IPS-15b (cell line): ENCODE data around the gene ACER2.

Experiments used
- H3K27me3 ChIP-seq: one replicate; pipeline ENCODE4 v1.6.1; 2013; ENCODE audit warnings: low read length; ENCODE audit not compliant: control insufficient read depth, insufficient read depth
- H3K36me3 ChIP-seq: one replicate; pipeline ENCODE4 v1.6.1; 2013; ENCODE audit warnings: low read length; ENCODE audit not compliant: control insufficient read depth, insufficient read depth
- H3K4me1 ChIP-seq: one replicate; pipeline ENCODE4 v1.6.1; 2013; ENCODE audit warnings: mild to moderate bottlenecking, low read length; ENCODE audit not compliant: control insufficient read depth, insufficient read depth
- H3K4me3 ChIP-seq: one replicate; pipeline ENCODE4 v1.5.1; 2013; ENCODE audit warnings: low read depth, low read length
- H3K9ac ChIP-seq: one replicate; pipeline ENCODE4 v1.6.1; 2013; ENCODE audit warnings: low read depth, mild to moderate bottlenecking, low read length
- H3K9me3 ChIP-seq: one replicate; pipeline ENCODE4 v1.6.1; 2013; ENCODE audit warnings: mild to moderate bottlenecking, low read length; ENCODE audit not compliant: control insufficient read depth, insufficient read depth

ACER2 gene

GRCh38 chr9:19408693-19409400 is at the start of gene ACER2:
Gene ACER2, plus strand, starts transcription at chr9:19409009. Its CDS starts 76 bp downstream, at chr9:19409085.
- Histone ChIP-seq H3K4me3 (peak within 1 kb of the TSS; percentile 89), H3K27me3 (peaks cover 10% of the 10 kb centered on the region), H3K9ac (peak within 1 kb of the TSS; percentile 65), H3K36me3 (peaks cover 3% of the 10 kb centered on the region), H3K9me3 (no peaks in the 10 kb centered on the region), H3K4me1 (peaks cover 8% of the 10 kb centered on the region)

- Histone ChIP-seq H3K27me3 (no peaks in the 10 kb centered on the region), H3K4me1 (no peaks in the 10 kb centered on the region), H3K4me3 (no peak overlapping the region), H3K9ac (no peak overlapping the region), H3K9me3 (no peaks in the 10 kb centered on the region), H3K36me3 (no peaks in the 10 kb centered on the region)
Measured at GRCh38 chr9:19369107-19369506, 39.7 kb upstream of the ACER2 start.

- no peaks in the 10 kb centered on the region for H3K27me3 ChIP-seq
- peaks cover 17% of the 10 kb centered on the region for H3K36me3 ChIP-seq
- peaks cover 1% of the 10 kb centered on the region for H3K4me1 ChIP-seq
- H3K4me3 ChIP-seq: no peak overlapping the region
- H3K9me3 ChIP-seq: no peaks in the 10 kb centered on the region
- H3K9ac ChIP-seq: no peak overlapping the region
Measured at GRCh38 chr9:19371942-19372341, 36.9 kb upstream of the ACER2 start.

GRCh38 chr9:19372567-19372966 is 36.2 kb upstream of the ACER2 start:
- H3K4me3 ChIP-seq: no peak overlapping the region
- H3K9ac ChIP-seq: no peak overlapping the region
- H3K36me3 ChIP-seq: peaks cover 24% of the 10 kb centered on the region
- no peaks in the 10 kb centered on the region for H3K27me3 ChIP-seq
- H3K9me3 ChIP-seq: no peaks in the 10 kb centered on the region
- peaks cover 3% of the 10 kb centered on the region for H3K4me1 ChIP-seq

GRCh38 chr9:19373527-19373926 is 35.3 kb upstream of the ACER2 start:
- Histone ChIP-seq H3K36me3 (peaks cover 32% of the 10 kb centered on the region), H3K4me1 (peaks cover 3% of the 10 kb centered on the region), H3K9ac (no peak overlapping the region), H3K27me3 (no peaks in the 10 kb centered on the region), H3K4me3 (no peak overlapping the region), H3K9me3 (no peaks in the 10 kb centered on the region)

DNA sequence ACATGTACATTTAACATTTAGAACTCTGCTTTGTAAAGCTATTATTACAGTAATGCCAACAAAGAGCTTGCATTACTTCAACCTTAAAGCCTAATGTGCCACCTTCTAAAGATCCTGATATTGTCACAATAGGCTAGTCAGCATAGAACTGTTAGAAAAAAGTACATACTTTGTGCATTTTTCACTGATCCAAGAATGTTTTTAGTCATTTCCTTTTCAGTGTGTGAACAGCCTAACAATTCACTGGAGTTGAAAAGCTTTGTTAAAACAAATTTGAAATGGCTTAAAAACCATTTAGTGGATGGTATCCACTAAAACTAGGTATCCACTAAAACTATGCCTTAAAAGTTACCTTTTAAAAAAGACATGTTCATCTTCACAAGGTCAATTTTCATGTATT is 33.3 kb upstream of the ACER2 start:
- no peak overlapping the region for H3K9ac ChIP-seq
- no peaks in the 10 kb centered on the region for H3K27me3 ChIP-seq
- peaks cover 40% of the 10 kb centered on the region for H3K36me3 ChIP-seq
- no peak overlapping the region for H3K4me3 ChIP-seq
- peaks cover 3% of the 10 kb centered on the region for H3K4me1 ChIP-seq
- H3K9me3 ChIP-seq: no peaks in the 10 kb centered on the region

DNA sequence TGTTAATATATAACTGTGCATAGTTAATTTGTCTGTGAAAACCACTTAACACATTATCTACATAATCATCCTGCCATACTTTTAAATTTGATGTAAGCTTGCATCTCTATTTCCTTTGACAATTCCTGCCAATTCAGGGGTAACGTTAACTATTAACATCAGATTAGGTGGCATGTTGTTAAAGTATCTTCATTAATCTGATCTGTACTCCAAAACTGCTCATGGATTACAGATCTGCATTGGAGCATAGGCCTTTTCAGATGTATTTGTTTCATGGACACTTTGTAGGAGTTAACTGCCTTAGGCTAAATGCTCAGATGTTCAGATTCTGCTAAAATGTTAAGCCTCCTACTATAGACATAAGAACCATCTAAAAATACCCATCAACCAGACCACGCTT is 31.9 kb upstream of the ACER2 start:
- peak overlapping the region; percentile 94 for H3K4me3 ChIP-seq
- H3K9me3 ChIP-seq: no peaks in the 10 kb centered on the region
- H3K36me3 ChIP-seq: peaks cover 40% of the 10 kb centered on the region
- peaks cover 3% of the 10 kb centered on the region for H3K4me1 ChIP-seq
- H3K9ac ChIP-seq: no peak overlapping the region
- H3K27me3 ChIP-seq: no peaks in the 10 kb centered on the region

DNA sequence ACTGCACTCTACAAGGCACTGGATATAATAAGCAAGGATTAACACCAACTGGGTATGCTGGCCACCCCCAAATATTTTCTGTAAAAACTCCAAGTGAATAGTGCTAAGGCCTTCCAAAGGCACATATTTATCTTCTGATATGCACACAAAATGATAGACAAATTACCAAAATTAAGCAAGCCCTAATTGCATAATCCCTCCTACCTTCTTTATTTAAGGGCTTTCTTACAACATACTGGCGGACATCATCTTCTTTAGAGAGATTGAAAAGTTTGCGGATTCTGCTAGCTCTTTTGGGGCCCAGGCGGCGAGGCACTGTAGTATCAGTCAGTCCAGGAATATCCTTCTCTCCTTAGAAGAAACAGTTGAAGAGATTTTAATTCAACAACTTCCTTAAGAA is 30.6 kb upstream of the ACER2 start:
- Histone ChIP-seq H3K9ac (peak overlapping the region; percentile 100), H3K36me3 (peaks cover 40% of the 10 kb centered on the region), H3K9me3 (no peaks in the 10 kb centered on the region), H3K4me1 (peaks cover 3% of the 10 kb centered on the region), H3K4me3 (peak overlapping the region; percentile 94), H3K27me3 (no peaks in the 10 kb centered on the region)

GRCh38 chr9:19378647-19379046 is 30.2 kb upstream of the ACER2 start:
- Histone ChIP-seq H3K27me3 (no peaks in the 10 kb centered on the region), H3K4me3 (peak overlapping the region; percentile 94), H3K9me3 (no peaks in the 10 kb centered on the region), H3K4me1 (peaks cover 3% of the 10 kb centered on the region), H3K9ac (peak overlapping the region; percentile 100), H3K36me3 (peaks cover 40% of the 10 kb centered on the region)

DNA sequence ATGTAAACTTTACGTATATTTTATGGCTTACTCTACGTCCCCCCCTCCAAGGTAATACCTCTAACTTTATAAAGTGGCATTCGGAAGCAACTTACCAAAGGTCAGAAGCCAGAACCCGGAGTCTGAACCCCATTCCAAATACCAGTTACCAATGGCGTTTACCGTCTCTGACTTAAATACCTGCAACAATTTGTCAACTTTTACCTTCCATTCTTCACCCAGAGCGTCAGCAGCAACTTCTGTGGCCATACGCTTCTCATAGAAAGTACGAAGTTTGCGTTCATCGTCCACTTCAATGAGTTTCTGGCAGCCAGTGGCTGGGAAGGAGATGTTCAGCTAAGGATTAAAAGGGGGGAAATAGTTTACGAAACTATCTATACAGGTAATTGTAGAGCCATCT is 29.5 kb upstream of the ACER2 start:
- H3K9ac ChIP-seq: peak overlapping the region; percentile 100
- peak overlapping the region; percentile 94 for H3K4me3 ChIP-seq
- peaks cover 3% of the 10 kb centered on the region for H3K4me1 ChIP-seq
- H3K27me3 ChIP-seq: no peaks in the 10 kb centered on the region
- H3K9me3 ChIP-seq: no peaks in the 10 kb centered on the region
- peaks cover 40% of the 10 kb centered on the region for H3K36me3 ChIP-seq

GRCh38 chr9:19379697-19380046 is 29.1 kb upstream of the ACER2 start:
- H3K27me3 ChIP-seq: no peaks in the 10 kb centered on the region
- peaks cover 40% of the 10 kb centered on the region for H3K36me3 ChIP-seq

DNA sequence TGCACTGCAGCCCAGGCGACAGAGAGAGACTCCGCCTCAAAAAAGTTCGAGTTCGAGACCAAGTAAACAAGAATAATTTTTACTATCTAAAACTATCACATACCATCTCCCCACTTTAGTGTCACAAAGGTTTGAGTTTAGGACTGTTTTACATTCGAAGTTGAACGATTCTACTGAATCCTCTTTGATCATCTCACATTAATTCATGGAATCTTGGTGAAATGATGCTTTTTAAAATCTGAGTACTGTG is 28.1 kb upstream of the ACER2 start:
- H3K4me3 ChIP-seq: peak overlapping the region; percentile 94
- H3K36me3 ChIP-seq: peaks cover 32% of the 10 kb centered on the region
- H3K27me3 ChIP-seq: no peaks in the 10 kb centered on the region
- peaks cover 3% of the 10 kb centered on the region for H3K4me1 ChIP-seq
- H3K9ac ChIP-seq: peak overlapping the region; percentile 86
- no peaks in the 10 kb centered on the region for H3K9me3 ChIP-seq

More at GRCh38 chr9:19379697-19380046, 29.1 kb upstream of the ACER2 start:
- peak overlapping the region; percentile 100 for H3K9ac ChIP-seq
- peak overlapping the region; percentile 94 for H3K4me3 ChIP-seq
- H3K4me1 ChIP-seq: peaks cover 3% of the 10 kb centered on the region
- H3K9me3 ChIP-seq: no peaks in the 10 kb centered on the region
